ENCODE results near the gene NREP. TPM values are rescaled to one million over a fixed set of nuclear protein-coding genes. Genes with fewer than 3 reads are reported as not detected.

Gene NREP
- polyA plus RNA-seq, 3 donors, result 16.6 to 23.6 (median 17.1) TPM

- no peak overlapping the region for H3K27ac Mint-ChIP-seq
- H3K36me3 ChIP-seq (replicated peaks in 1 of 2; ENCODE audit: control insufficient read depth in 1 of 2, insufficient read depth in 2 of 2, low read length in 2 of 2), result no peaks in the 10 kb centered on the region
- no peak overlapping the region for H3K4me3 Mint-ChIP-seq
Observed at GRCh38 chr5:111787006-111787405, 30.0 kb upstream of the NREP start.

GRCh38 chr5:111784491-111785181 lies 27.6 kb upstream of the NREP start:
- no peak for DNase-seq
- no peak overlapping the region for H3K27ac ChIP-seq (ENCODE audit: low read depth in 1 of 2, low read length in 2 of 2)
- Mint-ChIP-seq H3K36me3 (no peaks in the 10 kb centered on the region), H3K9me3 (no peaks in the 10 kb centered on the region), H3K27me3 (ENCODE audit: low read depth in 3 of 3) (peaks cover 0 to 4% (median 3%) of the 10 kb centered on the region in 3 donors), H3K4me1 (peaks cover 31% of the 10 kb centered on the region), H3K27ac (no peak overlapping the region), H3K4me3 (no peak overlapping the region)
- no CpG with 5 or more reads among the region's 3 CpGs for WGBS (ENCODE audit: insufficient coverage)
- H3K9ac ChIP-seq (ENCODE audit: insufficient read depth, low read length, poor library complexity, severe bottlenecking), result no peak overlapping the region
- H3K4me2 ChIP-seq (replicated peaks; ENCODE audit: extremely low read depth, low read length, poor library complexity, severe bottlenecking), result no peak overlapping the region
- H3K79me2 ChIP-seq (ENCODE audit: insufficient read depth, low read length), result no peaks in the 10 kb centered on the region
- H3K9me3 ChIP-seq (replicated peaks in 1 of 2; ENCODE audit: control insufficient read depth in 1 of 2, insufficient read depth in 1 of 2, low read length in 2 of 2), result no peaks in the 10 kb centered on the region
- H3K4me1 ChIP-seq (ENCODE audit: control insufficient read depth in 1 of 2, insufficient read depth in 2 of 2, low read length in 2 of 2), result peaks cover 17 to 23% of the 10 kb centered on the region in 2 donors
- TF ChIP-seq, protein P1, sequence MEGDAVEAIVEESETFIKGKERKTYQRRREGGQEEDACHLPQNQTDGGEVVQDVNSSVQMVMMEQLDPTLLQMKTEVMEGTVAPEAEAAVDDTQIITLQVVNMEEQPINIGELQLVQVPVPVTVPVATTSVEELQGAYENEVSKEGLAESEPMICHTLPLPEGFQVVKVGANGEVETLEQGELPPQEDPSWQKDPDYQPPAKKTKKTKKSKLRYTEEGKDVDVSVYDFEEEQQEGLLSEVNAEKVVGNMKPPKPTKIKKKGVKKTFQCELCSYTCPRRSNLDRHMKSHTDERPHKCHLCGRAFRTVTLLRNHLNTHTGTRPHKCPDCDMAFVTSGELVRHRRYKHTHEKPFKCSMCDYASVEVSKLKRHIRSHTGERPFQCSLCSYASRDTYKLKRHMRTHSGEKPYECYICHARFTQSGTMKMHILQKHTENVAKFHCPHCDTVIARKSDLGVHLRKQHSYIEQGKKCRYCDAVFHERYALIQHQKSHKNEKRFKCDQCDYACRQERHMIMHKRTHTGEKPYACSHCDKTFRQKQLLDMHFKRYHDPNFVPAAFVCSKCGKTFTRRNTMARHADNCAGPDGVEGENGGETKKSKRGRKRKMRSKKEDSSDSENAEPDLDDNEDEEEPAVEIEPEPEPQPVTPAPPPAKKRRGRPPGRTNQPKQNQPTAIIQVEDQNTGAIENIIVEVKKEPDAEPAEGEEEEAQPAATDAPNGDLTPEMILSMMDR (IDR thresholded peaks at IDR 0.05), result no peak
- no peak overlapping the region for H3K4me3 ChIP-seq (replicated peaks in 1 of 3; ENCODE audit: low read depth in 2 of 3, low read length in 3 of 3)
- H3K27me3 ChIP-seq (ENCODE audit: control insufficient read depth in 2 of 2, insufficient read depth in 2 of 2, low read length in 2 of 2), result no peaks in the 10 kb centered on the region
- H2AFZ ChIP-seq (ENCODE audit: insufficient read depth, low read depth, low read length, poor library complexity, severe bottlenecking), result no peak overlapping the region
- H3K36me3 ChIP-seq (replicated peaks in 1 of 2; ENCODE audit: control insufficient read depth in 1 of 2, insufficient read depth in 2 of 2, low read length in 2 of 2), result no peaks in the 10 kb centered on the region
- no peaks in the 10 kb centered on the region for H4K20me1 ChIP-seq (ENCODE audit: insufficient read depth, low read length)
- intact Hi-C loops (cut with micrococcal nuclease), result no loop called here

More at GRCh38 chr5:111787006-111787405, 30.0 kb upstream of the NREP start:
- Mint-ChIP-seq H3K4me1 (peaks cover 11% of the 10 kb centered on the region), H3K9me3 (peaks cover 0 to 5% (median 0%) of the 10 kb centered on the region in 7 donors), H3K27me3 (ENCODE audit: low read depth in 3 of 3) (peaks cover 0 to 3% (median 2%) of the 10 kb centered on the region in 3 donors), H3K36me3 (no peaks in the 10 kb centered on the region)
- TF ChIP-seq, protein P1 (IDR thresholded peaks at IDR 0.05), result no peak
- H2AFZ ChIP-seq (ENCODE audit: insufficient read depth, low read depth, low read length, poor library complexity, severe bottlenecking), result no peak overlapping the region
- no peak overlapping the region for H3K9ac ChIP-seq (ENCODE audit: insufficient read depth, low read length, poor library complexity, severe bottlenecking)
- intact Hi-C loops (cut with micrococcal nuclease), result no loop called here
- H3K9me3 ChIP-seq (replicated peaks in 1 of 2; ENCODE audit: control insufficient read depth in 1 of 2, insufficient read depth in 1 of 2, low read length in 2 of 2), result no peaks in the 10 kb centered on the region
- H3K27me3 ChIP-seq (ENCODE audit: control insufficient read depth in 2 of 2, insufficient read depth in 2 of 2, low read length in 2 of 2), result no peaks in the 10 kb centered on the region
- no peaks in the 10 kb centered on the region for H4K20me1 ChIP-seq (ENCODE audit: insufficient read depth, low read length)
- H3K4me2 ChIP-seq (replicated peaks; ENCODE audit: extremely low read depth, low read length, poor library complexity, severe bottlenecking), result no peak overlapping the region
- no peak for DNase-seq
- H3K4me3 ChIP-seq (replicated peaks in 1 of 3; ENCODE audit: low read depth in 2 of 3, low read length in 3 of 3), result no peak overlapping the region
- no peaks in the 10 kb centered on the region for H3K4me1 ChIP-seq (ENCODE audit: control insufficient read depth in 1 of 2, insufficient read depth in 2 of 2, low read length in 2 of 2)
- no peaks in the 10 kb centered on the region for H3K79me2 ChIP-seq (ENCODE audit: insufficient read depth, low read length)
- H3K27ac ChIP-seq (ENCODE audit: low read depth in 1 of 2, low read length in 2 of 2), result no peak overlapping the region

Measured in CD14-positive monocyte (primary cell).